HCT116 (cell line): Measurements from ENCODE around the gene FAM229A. TPM values are rescaled to one million over a fixed set of nuclear protein-coding genes. Genes with fewer than 3 reads are reported as not detected.

Experiments used
- ATAC-seq: fragments of 200-7000 bp; cut with Tn5 transposase; 2 replicates; pipeline ENCODE4 v1.9.1; 2020; ENCODE audit warnings: mild to moderate bottlenecking, moderate library complexity
- BruUV-seq: library from RNA; stranded (reverse); fragments of 400-500 nt; replicated peaks from 2 replicates; lab custom pipeline; 2021; lab: Mats Ljungman, UMichigan
- CTCF ChIA-PET: fragments of 300-600 bp; sonication (Branson Sonifier 250); formaldehyde crosslinking; loops from one replicate; lab custom pipeline; 2021; ENCODE audit warnings: antibody characterized with exemption; lab: Charles Lee
- POLR2A ChIA-PET: fragments of 300-600, 350-600 bp; sonication (Branson Sonifier 250); formaldehyde crosslinking; loops from one replicate; lab custom pipeline; 2021; ENCODE audit warnings: antibody characterized with exemption; lab: Charles Lee
- RAD21 ChIA-PET, 2 experiments: fragments of 300-600 bp; sonication (Branson Sonifier 250); formaldehyde crosslinking; loops; one replicate each; lab custom pipeline; 2023; ENCODE audit warnings: low total read pairs in 2 of 2; ENCODE audit not compliant: uncharacterized antibody in 2 of 2, unreplicated experiment in 2 of 2, low non-redundant PET in 1 of 2; lab: Charles Lee
- DNase-seq: peaks from one replicate; pipeline ENCODE4 v3.0.0-alpha.2; 2010; ENCODE audit warnings: low read depth, low spot score
- H2AFZ ChIP-seq: fragments of 200-600 bp; shearing (Covaris generic), sonication (generic); 2 replicates; pipeline ENCODE4 v1.6.1; 2017; ENCODE audit warnings: low read depth, mixed run types, mixed read lengths, antibody characterized with exemption, low read length; ENCODE audit not compliant: poor library complexity, severe bottlenecking
- H3K27ac ChIP-seq: 2 replicates; pipeline ENCODE4 v1.5.1; 2012; ENCODE audit warnings: low read depth, low read length
- H3K27me3 ChIP-seq: fragments of 200-600 bp; sonication (generic); 2 replicates; pipeline ENCODE4 v1.6.1; 2016; ENCODE audit warnings: mixed run types, low read length, mixed read lengths; ENCODE audit not compliant: insufficient read depth
- H3K36me3 ChIP-seq, 2 experiments: fragments of 200-500 bp in 1 of 2; fragments of 200-600 bp in 1 of 2; sonication (Bioruptor generic) in 1 of 2; sonication (generic) in 1 of 2; 2 replicates each; pipeline versions ENCODE4 v1.5.1 to v1.6.1; 2014 to 2016; ENCODE audit warnings: low read length in 2 of 2, inconsistent platforms in 1 of 2, mixed read lengths in 1 of 2, mixed run types in 1 of 2; ENCODE audit not compliant: insufficient read depth in 2 of 2, control insufficient read depth in 1 of 2
- H3K4me1 ChIP-seq, 2 experiments: fragments of 200-600 bp in 1 of 2; sonication (generic) in 1 of 2; 2 replicates each; pipeline versions ENCODE4 v1.5.1 to v1.6.1; 2012 to 2017; ENCODE audit warnings: low read length in 2 of 2, inconsistent platforms in 1 of 2, mild to moderate bottlenecking in 1 of 2, mixed read lengths in 1 of 2, mixed run types in 1 of 2, moderate library complexity in 1 of 2; ENCODE audit not compliant: insufficient read depth in 2 of 2, control insufficient read depth in 1 of 2
- H3K4me2 ChIP-seq: fragments of 200-600 bp; sonication (generic); 2 replicates; pipeline ENCODE4 v1.6.1; 2017; ENCODE audit warnings: mixed run types, low read length, mixed read lengths
- H3K4me3 ChIP-seq, 2 experiments: fragments of 200-600 bp in 1 of 2; sonication (generic) in 1 of 2; replicated peaks in 1 of 2; 2 replicates each; pipeline ENCODE4 v1.5.1; 2011 to 2016; ENCODE audit warnings: low read length in 2 of 2, control low read depth in 1 of 2, low read depth in 1 of 2, mild to moderate bottlenecking in 1 of 2, mixed read lengths in 1 of 2, mixed run types in 1 of 2
- H3K79me2 ChIP-seq: fragments of 200-600 bp; sonication (generic); 2 replicates; pipeline ENCODE4 v1.6.1; 2017; ENCODE audit warnings: mild to moderate bottlenecking, mixed run types, low read length, moderate library complexity, mixed read lengths; ENCODE audit not compliant: insufficient read depth
- H3K9ac ChIP-seq: fragments of 200-600 bp; sonication (generic); 2 replicates; pipeline ENCODE4 v1.6.1; 2016; ENCODE audit warnings: low read length, mixed read lengths
- H3K9me2 ChIP-seq: fragments of 200-600 bp; sonication (generic), shearing (Covaris generic); 2 replicates; pipeline ENCODE4 v1.6.1; 2017; ENCODE audit warnings: mixed run types, mild to moderate bottlenecking, moderate library complexity; ENCODE audit not compliant: insufficient read depth
- H3K9me3 ChIP-seq, 2 experiments: fragments of 200-500 bp in 1 of 2; fragments of 200-600 bp in 1 of 2; sonication (Bioruptor generic) in 1 of 2; sonication (generic) in 1 of 2; 2 replicates each; pipeline ENCODE4 v1.6.1; 2014 to 2017; ENCODE audit warnings: low read length in 2 of 2, mixed read lengths in 2 of 2, inconsistent platforms in 1 of 2, low read depth in 1 of 2, mild to moderate bottlenecking in 1 of 2, mixed run types in 1 of 2, moderate library complexity in 1 of 2; ENCODE audit not compliant: control insufficient read depth in 1 of 2, insufficient read depth in 1 of 2
- H4K20me1 ChIP-seq: fragments of 200-600 bp; sonication (generic), shearing (Covaris generic); 2 replicates; pipeline ENCODE4 v1.6.1; 2017; ENCODE audit warnings: mixed run types, mild to moderate bottlenecking, moderate library complexity; ENCODE audit not compliant: insufficient read depth
- FOSL1 ChIP-seq: IDR thresholded peaks from 2 replicates; pipeline ENCODE4 v1.6.1; 2012; ENCODE audit warnings: low read depth
- POLR2AphosphoS5 ChIP-seq: IDR thresholded peaks from 2 replicates; pipeline ENCODE4 v1.6.1; 2011; ENCODE audit warnings: mild to moderate bottlenecking, low read depth, low read length, moderate library complexity
- SRF ChIP-seq: IDR thresholded peaks from 2 replicates; pipeline ENCODE4 v1.6.1; 2012; ENCODE audit warnings: low read depth
- intact Hi-C: fragments of 100-400 bp; cut with micrococcal nuclease; formaldehyde crosslinking; loops from 2 replicates; pipeline ENCODE4 v1.10.0; 2022
- total RNA-seq: library from RNA; stranded (reverse); gene quantifications from one replicate; pipeline ENCODE4 v1.2.1, GENCODE V29; 2021; ENCODE audit not compliant: unreplicated experiment
- TF ChIP-seq, protein P1 (sequence below): IDR thresholded peaks from 2 replicates; pipeline ENCODE4 v1.6.1; 2012; ENCODE audit warnings: low read depth

Gene FAM229A
- total RNA-seq, 1 experiment from 2014 or later: 16.1 TPM

DNA sequence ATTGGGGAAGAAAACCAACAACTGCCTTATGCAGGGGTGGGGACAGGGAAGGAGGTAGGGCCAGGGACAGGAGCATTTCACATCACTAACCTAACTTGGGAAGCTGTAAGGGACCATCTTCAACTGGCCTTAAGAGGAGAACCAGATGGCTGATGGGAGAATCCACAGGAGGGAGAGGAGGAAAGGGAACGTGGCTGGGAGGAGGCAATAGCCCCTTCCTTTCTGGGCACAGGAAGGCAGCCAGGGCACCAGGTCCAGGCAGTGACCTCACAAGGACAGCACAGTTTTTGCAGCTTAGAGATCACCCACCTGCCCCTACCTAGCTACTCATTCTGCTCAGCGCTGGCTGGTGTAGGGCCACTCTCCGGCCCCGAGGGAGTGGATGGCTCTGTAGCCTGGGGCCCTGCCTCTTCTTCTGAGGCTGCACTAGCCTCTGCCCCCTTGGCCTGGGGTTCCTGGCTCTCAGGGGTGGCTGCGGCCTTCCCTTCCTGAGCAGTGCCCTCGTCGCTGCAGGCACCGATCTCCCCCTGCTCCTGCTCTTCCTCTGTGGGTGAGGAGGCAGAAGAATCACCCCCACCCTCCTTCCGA, 27.9 kb downstream of the FAM229A start:
- ATAC-seq (no peak), DNase-seq (no peak)
- Histone ChIP-seq H3K4me3 (peak overlapping the region; percentile 61 to 77), H3K9me2 (no peaks in the 10 kb centered on the region), H3K27me3 (no peaks in the 10 kb centered on the region), H3K27ac (peak overlapping the region; percentile 70; the same call in 1 of the 2 replicates), H3K9me3 (no peaks in the 10 kb centered on the region), H2AFZ (no peak overlapping the region), H3K79me2 (peaks cover 24% of the 10 kb centered on the region), H3K36me3 (peaks cover 6 to 35% of the 10 kb centered on the region in 2 experiments; a peak in 3 of 4 replicates), H3K4me1 (peaks cover 22 to 62% of the 10 kb centered on the region in 2 experiments), H3K9ac (peak overlapping the region; percentile 78), H4K20me1 (no peaks in the 10 kb centered on the region), H3K4me2 (peak overlapping the region; percentile 93)
- TF ChIP-seq SRF (no peak), FOSL1 (no peak), POLR2AphosphoS5 (peak; percentile 33; the same call in 1 of the 2 replicates)
- TF ChIP-seq, protein P1, sequence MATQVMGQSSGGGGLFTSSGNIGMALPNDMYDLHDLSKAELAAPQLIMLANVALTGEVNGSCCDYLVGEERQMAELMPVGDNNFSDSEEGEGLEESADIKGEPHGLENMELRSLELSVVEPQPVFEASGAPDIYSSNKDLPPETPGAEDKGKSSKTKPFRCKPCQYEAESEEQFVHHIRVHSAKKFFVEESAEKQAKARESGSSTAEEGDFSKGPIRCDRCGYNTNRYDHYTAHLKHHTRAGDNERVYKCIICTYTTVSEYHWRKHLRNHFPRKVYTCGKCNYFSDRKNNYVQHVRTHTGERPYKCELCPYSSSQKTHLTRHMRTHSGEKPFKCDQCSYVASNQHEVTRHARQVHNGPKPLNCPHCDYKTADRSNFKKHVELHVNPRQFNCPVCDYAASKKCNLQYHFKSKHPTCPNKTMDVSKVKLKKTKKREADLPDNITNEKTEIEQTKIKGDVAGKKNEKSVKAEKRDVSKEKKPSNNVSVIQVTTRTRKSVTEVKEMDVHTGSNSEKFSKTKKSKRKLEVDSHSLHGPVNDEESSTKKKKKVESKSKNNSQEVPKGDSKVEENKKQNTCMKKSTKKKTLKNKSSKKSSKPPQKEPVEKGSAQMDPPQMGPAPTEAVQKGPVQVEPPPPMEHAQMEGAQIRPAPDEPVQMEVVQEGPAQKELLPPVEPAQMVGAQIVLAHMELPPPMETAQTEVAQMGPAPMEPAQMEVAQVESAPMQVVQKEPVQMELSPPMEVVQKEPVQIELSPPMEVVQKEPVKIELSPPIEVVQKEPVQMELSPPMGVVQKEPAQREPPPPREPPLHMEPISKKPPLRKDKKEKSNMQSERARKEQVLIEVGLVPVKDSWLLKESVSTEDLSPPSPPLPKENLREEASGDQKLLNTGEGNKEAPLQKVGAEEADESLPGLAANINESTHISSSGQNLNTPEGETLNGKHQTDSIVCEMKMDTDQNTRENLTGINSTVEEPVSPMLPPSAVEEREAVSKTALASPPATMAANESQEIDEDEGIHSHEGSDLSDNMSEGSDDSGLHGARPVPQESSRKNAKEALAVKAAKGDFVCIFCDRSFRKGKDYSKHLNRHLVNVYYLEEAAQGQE: no peak
- ChIA-PET RAD21 (no interaction called here), POLR2A (interaction anchor here (0.7 kb wide), 2 partner anchors 9 to 17 kb away, joined by 3 read pairs; no protein-coding TSS in a partner anchor), CTCF (no interaction called here)
- no TSS peak for BruUV-seq
- intact Hi-C loops: no loop called here
